Neural cell (in vitro differentiated cells): Measurements from ENCODE around the gene EHD4. TPM values are rescaled to one million over a fixed set of nuclear protein-coding genes. Genes with fewer than 3 reads are reported as not detected.

Experiments
- H2AFZ ChIP-seq: fragments of 200-600, 300-800 bp; sonication (generic), shearing (Covaris generic); 2 replicates; pipeline ENCODE4 v1.6.0; 2014; ENCODE audit warnings: low read depth, mild to moderate bottlenecking, antibody characterized with exemption, low read length, moderate library complexity
- H3F3A ChIP-seq: fragments of 200-600 bp; shearing (Covaris generic); 2 replicates; pipeline ENCODE4 v1.6.1; 2016; ENCODE audit warnings: mild to moderate bottlenecking, moderate library complexity, mixed read lengths, antibody characterized with exemption, low read length; ENCODE audit not compliant: insufficient read depth, poor library complexity, severe bottlenecking
- H3K27ac ChIP-seq: fragments of 200-600, 300-800 bp; sonication (generic), shearing (Covaris generic); 2 replicates; pipeline ENCODE4 v1.5.1; 2014; ENCODE audit warnings: mild to moderate bottlenecking, low read length, moderate library complexity
- H3K27me3 ChIP-seq: fragments of 300-800, 200-600 bp; sonication (generic), shearing (Covaris generic); 2 replicates; pipeline ENCODE4 v1.6.0; 2014; ENCODE audit warnings: mild to moderate bottlenecking, low read depth, low read length, moderate library complexity; ENCODE audit not compliant: insufficient read depth
- H3K36me3 ChIP-seq: fragments of 300-800, 200-600 bp; sonication (generic), shearing (Covaris generic); 2 replicates; pipeline ENCODE4 v1.5.1; 2014; ENCODE audit warnings: mild to moderate bottlenecking, antibody characterized with exemption, low read length, moderate library complexity; ENCODE audit not compliant: insufficient read depth
- H3K4me2 ChIP-seq: fragments of 300-800, 200-600 bp; sonication (generic), shearing (Covaris generic); 2 replicates; pipeline ENCODE4 v1.6.0; 2014; ENCODE audit warnings: mild to moderate bottlenecking, low read length
- H3K4me3 ChIP-seq: fragments of 300-800, 200-600 bp; sonication (generic), shearing (Covaris generic); 2 replicates; pipeline ENCODE4 v1.5.1; 2014; ENCODE audit warnings: mild to moderate bottlenecking, low read length, moderate library complexity
- H3K79me2 ChIP-seq: fragments of 200-600 bp; shearing (Covaris generic); replicated peaks from 2 replicates; pipeline ENCODE4 v1.6.0; 2014; ENCODE audit warnings: mild to moderate bottlenecking, low read length, moderate library complexity; ENCODE audit not compliant: insufficient read depth
- H3K9ac ChIP-seq: fragments of 300-800, 200-600 bp; sonication (generic), shearing (Covaris generic); 2 replicates; pipeline ENCODE4 v1.6.1; 2016; ENCODE audit warnings: mild to moderate bottlenecking, low read length, mixed read lengths
- H3K9me2 ChIP-seq: fragments of 200-600 bp; shearing (Covaris generic); 2 replicates; pipeline ENCODE4 v1.6.1; 2016; ENCODE audit warnings: mild to moderate bottlenecking, low read length, mixed read lengths; ENCODE audit not compliant: insufficient read depth
- H3K9me3 ChIP-seq: fragments of 200-600, 300-800 bp; sonication (generic), shearing (Covaris generic); 2 replicates; pipeline ENCODE4 v1.6.1; 2016; ENCODE audit warnings: mild to moderate bottlenecking, mixed run types, low read length, moderate library complexity, mixed read lengths
- H4K20me1 ChIP-seq: fragments of 200-600 bp; shearing (Covaris generic); 2 replicates; pipeline ENCODE4 v1.6.1; 2016; ENCODE audit warnings: mild to moderate bottlenecking, mixed run types; ENCODE audit not compliant: insufficient read depth
- EP300 ChIP-seq: fragments of 450-650 bp; conservative IDR thresholded peaks from 2 replicates; pipeline ENCODE4 v1.6.1; 2014; ENCODE audit warnings: antibody characterized with exemption, mild to moderate bottlenecking, moderate library complexity; ENCODE audit not compliant: poor library complexity, severe bottlenecking
- EZH2 ChIP-seq: fragments of 200-600, 300-800 bp; shearing (Covaris generic), sonication (generic); IDR thresholded peaks from 2 replicates; pipeline ENCODE4 v1.6.1; 2014; ENCODE audit warnings: antibody characterized with exemption, low read length, borderline replicate concordance, mild to moderate bottlenecking; ENCODE audit not compliant: insufficient read depth, poor library complexity, severe bottlenecking
- MXI1 ChIP-seq: fragments of 450-650 bp; conservative IDR thresholded peaks from 2 replicates; pipeline ENCODE4 v1.6.1; 2014; ENCODE audit warnings: antibody characterized with exemption, mild to moderate bottlenecking; ENCODE audit not compliant: poor library complexity, severe bottlenecking
- POLR2AphosphoS5 ChIP-seq: IDR thresholded peaks from 2 replicates; pipeline ENCODE4 v1.6.1; 2012
- RAD21 ChIP-seq: fragments of 450-650 bp; conservative IDR thresholded peaks from 2 replicates; pipeline ENCODE4 v1.6.1; 2014; ENCODE audit warnings: antibody characterized with exemption, mild to moderate bottlenecking, moderate library complexity
- SMC3 ChIP-seq: fragments of 450-650 bp; conservative IDR thresholded peaks from 2 replicates; pipeline ENCODE4 v1.6.1; 2014; ENCODE audit warnings: antibody characterized with exemption, mild to moderate bottlenecking, moderate library complexity; ENCODE audit not compliant: poor library complexity
- TAF1 ChIP-seq: IDR thresholded peaks from 2 replicates; pipeline ENCODE4 v1.6.1; 2012; ENCODE audit warnings: low read depth
- polyA plus RNA-seq: library from polyadenylated mRNA; depleted of rRNA; stranded (reverse); fragments of >200 nt; gene quantifications from 2 replicates; pipeline ENCODE4 v1.2.3, GENCODE V29; 2014
- TF ChIP-seq, protein P1 (sequence below): IDR thresholded peaks from 2 replicates; pipeline ENCODE4 v1.6.1; 2012; ENCODE audit warnings: borderline replicate concordance
- TF ChIP-seq, protein P2 (sequence below): fragments of 450-650 bp; IDR thresholded peaks from 2 replicates; pipeline ENCODE4 v1.5.1; 2014; ENCODE audit warnings: antibody characterized with exemption, mild to moderate bottlenecking, moderate library complexity; ENCODE audit not compliant: poor library complexity, severe bottlenecking

EHD4 gene
- polyA plus RNA-seq, 1 donor from 2014 or later, result 0.09 TPM

DNA sequence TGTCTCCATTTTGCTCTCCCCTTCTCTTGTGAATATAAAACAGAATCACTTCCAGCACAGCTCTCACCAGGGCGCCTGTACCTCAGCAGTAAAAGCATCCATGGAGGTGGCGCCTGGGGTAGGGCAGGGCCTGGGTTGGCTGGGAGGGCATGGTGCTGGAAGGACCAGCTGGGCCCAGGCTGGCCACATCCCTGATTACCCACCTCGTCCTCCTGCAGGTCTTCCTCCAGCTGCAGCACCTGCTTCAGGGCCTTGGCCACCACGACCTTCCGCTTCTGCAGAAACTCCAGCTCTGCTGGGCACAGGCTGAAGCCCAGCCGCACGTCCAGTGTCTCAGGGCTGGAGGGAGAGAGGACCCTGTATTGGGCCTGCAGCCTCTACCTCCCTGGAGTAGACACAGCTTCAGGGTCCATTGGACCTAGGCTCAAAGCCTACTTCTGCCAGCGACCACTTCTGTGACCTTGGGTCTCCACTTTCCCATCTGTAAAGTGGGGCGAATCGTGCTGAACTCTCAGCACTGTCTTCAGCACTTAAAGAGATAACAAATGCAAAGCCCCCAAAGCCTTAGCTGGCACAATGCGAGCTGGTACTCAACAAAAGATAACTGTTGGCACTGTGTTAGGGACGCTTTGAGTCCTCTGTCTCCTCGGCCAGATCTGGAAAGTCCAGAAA, 24.7 kb upstream of the EHD4 start:
- Histone ChIP-seq H3K27ac (no peak overlapping the region), H3K4me2 (no peak overlapping the region), H3K4me3 (no peak overlapping the region), H3K9ac (no peak overlapping the region), H4K20me1 (no peaks in the 10 kb centered on the region), H3K36me3 (no peaks in the 10 kb centered on the region), H3K9me3 (no peaks in the 10 kb centered on the region), H3F3A (no peaks in the 10 kb centered on the region), H3K79me2 (no peaks in the 10 kb centered on the region), H2AFZ (no peak overlapping the region), H3K27me3 (no peaks in the 10 kb centered on the region), H3K9me2 (no peaks in the 10 kb centered on the region)
- TF ChIP-seq, protein P1, sequence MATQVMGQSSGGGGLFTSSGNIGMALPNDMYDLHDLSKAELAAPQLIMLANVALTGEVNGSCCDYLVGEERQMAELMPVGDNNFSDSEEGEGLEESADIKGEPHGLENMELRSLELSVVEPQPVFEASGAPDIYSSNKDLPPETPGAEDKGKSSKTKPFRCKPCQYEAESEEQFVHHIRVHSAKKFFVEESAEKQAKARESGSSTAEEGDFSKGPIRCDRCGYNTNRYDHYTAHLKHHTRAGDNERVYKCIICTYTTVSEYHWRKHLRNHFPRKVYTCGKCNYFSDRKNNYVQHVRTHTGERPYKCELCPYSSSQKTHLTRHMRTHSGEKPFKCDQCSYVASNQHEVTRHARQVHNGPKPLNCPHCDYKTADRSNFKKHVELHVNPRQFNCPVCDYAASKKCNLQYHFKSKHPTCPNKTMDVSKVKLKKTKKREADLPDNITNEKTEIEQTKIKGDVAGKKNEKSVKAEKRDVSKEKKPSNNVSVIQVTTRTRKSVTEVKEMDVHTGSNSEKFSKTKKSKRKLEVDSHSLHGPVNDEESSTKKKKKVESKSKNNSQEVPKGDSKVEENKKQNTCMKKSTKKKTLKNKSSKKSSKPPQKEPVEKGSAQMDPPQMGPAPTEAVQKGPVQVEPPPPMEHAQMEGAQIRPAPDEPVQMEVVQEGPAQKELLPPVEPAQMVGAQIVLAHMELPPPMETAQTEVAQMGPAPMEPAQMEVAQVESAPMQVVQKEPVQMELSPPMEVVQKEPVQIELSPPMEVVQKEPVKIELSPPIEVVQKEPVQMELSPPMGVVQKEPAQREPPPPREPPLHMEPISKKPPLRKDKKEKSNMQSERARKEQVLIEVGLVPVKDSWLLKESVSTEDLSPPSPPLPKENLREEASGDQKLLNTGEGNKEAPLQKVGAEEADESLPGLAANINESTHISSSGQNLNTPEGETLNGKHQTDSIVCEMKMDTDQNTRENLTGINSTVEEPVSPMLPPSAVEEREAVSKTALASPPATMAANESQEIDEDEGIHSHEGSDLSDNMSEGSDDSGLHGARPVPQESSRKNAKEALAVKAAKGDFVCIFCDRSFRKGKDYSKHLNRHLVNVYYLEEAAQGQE, result no peak
- TF ChIP-seq, protein P2, sequence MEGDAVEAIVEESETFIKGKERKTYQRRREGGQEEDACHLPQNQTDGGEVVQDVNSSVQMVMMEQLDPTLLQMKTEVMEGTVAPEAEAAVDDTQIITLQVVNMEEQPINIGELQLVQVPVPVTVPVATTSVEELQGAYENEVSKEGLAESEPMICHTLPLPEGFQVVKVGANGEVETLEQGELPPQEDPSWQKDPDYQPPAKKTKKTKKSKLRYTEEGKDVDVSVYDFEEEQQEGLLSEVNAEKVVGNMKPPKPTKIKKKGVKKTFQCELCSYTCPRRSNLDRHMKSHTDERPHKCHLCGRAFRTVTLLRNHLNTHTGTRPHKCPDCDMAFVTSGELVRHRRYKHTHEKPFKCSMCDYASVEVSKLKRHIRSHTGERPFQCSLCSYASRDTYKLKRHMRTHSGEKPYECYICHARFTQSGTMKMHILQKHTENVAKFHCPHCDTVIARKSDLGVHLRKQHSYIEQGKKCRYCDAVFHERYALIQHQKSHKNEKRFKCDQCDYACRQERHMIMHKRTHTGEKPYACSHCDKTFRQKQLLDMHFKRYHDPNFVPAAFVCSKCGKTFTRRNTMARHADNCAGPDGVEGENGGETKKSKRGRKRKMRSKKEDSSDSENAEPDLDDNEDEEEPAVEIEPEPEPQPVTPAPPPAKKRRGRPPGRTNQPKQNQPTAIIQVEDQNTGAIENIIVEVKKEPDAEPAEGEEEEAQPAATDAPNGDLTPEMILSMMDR, result no peak
- TF ChIP-seq EP300 (no peak), SMC3 (no peak), TAF1 (no peak)

DNA sequence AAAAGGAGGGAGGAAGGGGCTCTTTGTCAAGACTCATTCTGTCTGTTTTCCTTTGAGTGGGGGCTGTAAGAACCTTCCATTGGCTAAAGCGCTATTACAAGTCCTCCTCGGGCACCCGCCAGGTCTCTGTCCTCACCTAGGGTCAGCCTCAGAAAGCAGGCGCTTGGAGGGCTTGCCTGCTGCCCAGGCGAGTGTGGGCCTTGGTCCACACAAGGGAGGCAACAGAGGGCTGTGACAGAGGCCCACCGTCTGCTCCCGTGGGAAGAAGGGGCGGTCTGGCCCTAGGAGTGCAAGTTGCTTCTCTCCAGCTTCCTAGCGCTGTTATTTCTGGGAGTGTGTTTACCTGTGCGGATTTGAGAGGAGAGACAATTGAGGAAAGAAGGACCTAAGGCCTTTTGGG, 24.0 kb upstream of the EHD4 start:
- H3F3A ChIP-seq, result no peaks in the 10 kb centered on the region
- H3K27ac ChIP-seq, result no peak overlapping the region
- no peak overlapping the region for H3K4me3 ChIP-seq
- H3K9me3 ChIP-seq, result no peaks in the 10 kb centered on the region
- H3K79me2 ChIP-seq, result no peaks in the 10 kb centered on the region
- no peaks in the 10 kb centered on the region for H3K9me2 ChIP-seq
- H3K4me2 ChIP-seq, result no peak overlapping the region
- no peak overlapping the region for H2AFZ ChIP-seq
- H4K20me1 ChIP-seq, result no peaks in the 10 kb centered on the region
- H3K36me3 ChIP-seq, result no peaks in the 10 kb centered on the region
- no peaks in the 10 kb centered on the region for H3K27me3 ChIP-seq
- TF ChIP-seq TAF1 (no peak), SMC3 (no peak), POLR2AphosphoS5 (no peak), MXI1 (no peak), RAD21 (no peak), EP300 (no peak), EZH2 (no peak)
- TF ChIP-seq, protein P2, result no peak
- TF ChIP-seq, protein P1, result no peak
- H3K9ac ChIP-seq, result no peak overlapping the region
